Chondrocyte (in vitro differentiated cells): ENCODE measurements around the gene KCTD15. TPM values are rescaled to one million over a fixed set of nuclear protein-coding genes. Genes with fewer than 3 reads are reported as not detected.

ENCODE experiments used
- DNase-seq: peaks from one replicate; pipeline ENCODE4 v3.0.0; 2021; ENCODE audit warnings: mixed read lengths, low spot score
- H3K27ac Mint-ChIP-seq: one replicate; pipeline ENCODE4 v1.8.0; 2021; ENCODE audit warnings: mild to moderate bottlenecking, moderate library complexity, mixed read lengths; ENCODE audit not compliant: unreplicated experiment
- H3K27me3 Mint-ChIP-seq: 2 replicates; pipeline ENCODE4 v1.8.0; 2021; ENCODE audit warnings: low read depth, mixed read lengths
- H3K36me3 Mint-ChIP-seq: 2 replicates; pipeline ENCODE4 v1.8.0; 2021; ENCODE audit warnings: low read depth, mixed read lengths
- H3K4me1 Mint-ChIP-seq: 2 replicates; pipeline ENCODE4 v1.8.0; 2021; ENCODE audit warnings: low read depth, mild to moderate bottlenecking, mixed read lengths
- H3K4me3 Mint-ChIP-seq: one replicate; pipeline ENCODE4 v1.8.0; 2021; ENCODE audit warnings: mild to moderate bottlenecking, moderate library complexity, mixed read lengths; ENCODE audit not compliant: unreplicated experiment
- H3K9me3 Mint-ChIP-seq: 2 replicates; pipeline ENCODE4 v1.8.0; 2021; ENCODE audit warnings: low read depth, mixed read lengths
- CTCF ChIP-seq: fragments of 200-600 bp; sonication (generic); IDR thresholded peaks from 2 replicates; pipeline ENCODE4 v1.5.0; 2021; ENCODE audit warnings: antibody characterized with exemption, mild to moderate bottlenecking, moderate library complexity
- total RNA-seq: library from RNA; stranded (reverse); gene quantifications from 3 replicates; pipeline ENCODE4 v1.2.1, GENCODE V29; 2021

KCTD15 gene
- total RNA-seq, 1 donor from 2014 or later = 64.2 TPM

DNA sequence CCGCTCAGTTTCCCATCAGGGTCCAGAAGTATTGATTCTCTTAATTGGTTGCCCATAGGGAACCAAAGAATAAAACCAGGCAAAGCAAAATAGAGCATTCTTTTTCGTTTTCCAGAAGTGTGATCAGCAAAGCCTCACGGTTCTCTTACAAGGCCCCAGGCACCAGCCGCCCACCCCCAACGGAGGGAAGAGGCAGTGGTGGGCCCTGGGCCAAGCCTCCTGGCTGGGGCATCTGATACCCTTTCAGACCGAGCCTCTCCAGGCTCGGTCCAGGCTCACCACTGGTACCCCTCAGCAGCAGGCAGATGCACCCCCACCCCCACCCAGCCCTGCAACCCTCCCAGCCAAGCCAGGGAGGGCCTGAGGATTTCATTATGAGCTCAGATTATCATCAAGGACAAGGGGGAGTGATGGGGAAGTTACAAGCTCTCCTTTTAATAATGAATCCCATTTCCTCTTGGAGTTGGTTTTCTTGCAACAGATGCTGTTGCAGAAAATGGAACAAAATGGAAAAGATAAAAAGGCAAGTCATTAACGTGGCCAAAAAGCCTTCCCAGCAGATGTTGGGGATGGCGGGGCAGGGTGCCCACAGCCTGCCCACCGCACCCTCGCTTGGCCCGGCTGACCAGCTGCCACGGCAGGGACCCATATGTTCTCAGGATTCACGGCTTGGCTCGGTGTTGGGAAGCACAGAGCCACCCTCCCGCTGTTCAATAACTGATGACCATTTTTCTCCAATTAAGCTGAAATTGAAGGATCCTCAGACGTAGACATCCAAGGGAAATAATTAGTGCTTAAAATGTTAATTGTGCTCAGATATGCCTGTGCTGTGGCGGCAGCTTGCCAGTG, 45.9 kb upstream of the KCTD15 start:
- Mint-ChIP-seq H3K4me3 (no peak overlapping the region), H3K9me3 (no peaks in the 10 kb centered on the region), H3K27ac (no peak overlapping the region), H3K36me3 (peaks cover 1% of the 10 kb centered on the region), H3K27me3 (peaks cover 27% of the 10 kb centered on the region), H3K4me1 (no peaks in the 10 kb centered on the region)
- no peak for TF ChIP-seq CTCF
- DNase-seq = no peak

DNA sequence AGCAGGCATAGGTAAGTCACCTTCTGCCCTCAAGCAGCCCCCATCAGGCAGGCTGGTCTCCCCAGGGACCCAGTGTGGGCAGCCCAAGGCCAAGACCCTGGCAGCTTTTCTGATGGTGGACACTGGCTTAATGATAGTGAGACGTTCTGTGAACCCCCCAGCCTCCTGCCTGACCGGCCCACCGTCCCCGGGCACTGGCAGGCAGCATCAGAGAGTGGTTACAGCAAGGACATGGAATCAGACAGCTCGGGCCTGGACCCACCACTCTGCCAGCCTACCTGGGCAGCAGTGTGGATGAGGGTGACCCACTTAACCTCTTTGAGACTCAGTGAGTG, 45.3 kb upstream of the KCTD15 start:
- Mint-ChIP-seq H3K36me3 (peaks cover 1% of the 10 kb centered on the region), H3K27me3 (peaks cover 29% of the 10 kb centered on the region), H3K4me1 (no peaks in the 10 kb centered on the region), H3K4me3 (no peak overlapping the region), H3K9me3 (no peaks in the 10 kb centered on the region), H3K27ac (no peak overlapping the region)
- no peak for TF ChIP-seq CTCF
- DNase-seq = no peak

- Mint-ChIP-seq H3K36me3 (peaks cover 1% of the 10 kb centered on the region), H3K27me3 (peaks cover 29% of the 10 kb centered on the region), H3K27ac (no peak overlapping the region), H3K4me3 (no peak overlapping the region), H3K9me3 (no peaks in the 10 kb centered on the region), H3K4me1 (no peaks in the 10 kb centered on the region)
- no peak for DNase-seq
- TF ChIP-seq CTCF = no peak
Observed at GRCh38 chr19:33752018-33752800, 44.5 kb upstream of the KCTD15 start.

- no peak for TF ChIP-seq CTCF
- no peak overlapping the region for H3K4me3 Mint-ChIP-seq
- no peaks in the 10 kb centered on the region for H3K9me3 Mint-ChIP-seq
- no peaks in the 10 kb centered on the region for H3K4me1 Mint-ChIP-seq
- H3K36me3 Mint-ChIP-seq = no peaks in the 10 kb centered on the region
- DNase-seq = no peak
- peaks cover 27% of the 10 kb centered on the region for H3K27me3 Mint-ChIP-seq
- H3K27ac Mint-ChIP-seq = no peak overlapping the region
Observed at GRCh38 chr19:33752945-33753344, 43.7 kb upstream of the KCTD15 start.

DNA sequence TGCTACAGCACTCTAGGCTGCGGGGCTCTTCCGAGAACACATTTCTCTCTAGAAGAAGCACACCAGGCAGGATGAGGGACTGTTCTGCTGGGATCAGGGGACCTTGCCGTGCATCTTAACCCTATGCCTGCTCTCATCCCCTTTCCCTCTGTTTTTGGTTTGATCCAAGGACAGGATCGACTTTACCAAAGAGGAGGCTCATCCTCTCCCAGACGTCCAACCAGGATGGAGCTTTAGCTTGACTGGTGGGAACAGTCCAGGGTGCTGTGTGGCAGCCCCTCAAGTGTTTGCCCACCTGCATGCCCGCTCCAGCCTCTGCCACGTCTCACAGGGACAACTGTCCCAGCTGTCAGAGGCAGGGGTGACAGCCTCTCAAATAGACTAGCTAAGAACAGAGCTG, 42.3 kb upstream of the KCTD15 start:
- H3K27me3 Mint-ChIP-seq = peaks cover 27% of the 10 kb centered on the region
- no peak for DNase-seq
- H3K4me1 Mint-ChIP-seq = peaks cover 6% of the 10 kb centered on the region

More for the DNA sequence above, 42.3 kb upstream of the KCTD15 start:
- no peak overlapping the region for H3K4me3 Mint-ChIP-seq
- no peaks in the 10 kb centered on the region for H3K36me3 Mint-ChIP-seq
- no peak overlapping the region for H3K27ac Mint-ChIP-seq
- TF ChIP-seq CTCF = no peak
- H3K9me3 Mint-ChIP-seq = no peaks in the 10 kb centered on the region
